Fibroblast of lung (primary cell): ENCODE data around the gene GSG1L. TPM values are rescaled to one million over a fixed set of nuclear protein-coding genes. Genes with fewer than 3 reads are reported as not detected.

Experiments
- DNase-seq, 2 donors: peaks; one replicate each; pipeline versions ENCODE4 v3.0.0 to v3.0.0-alpha.2; 2010; ENCODE audit warnings: low read depth in 2 of 2
- H2AFZ ChIP-seq: 2 replicates; pipeline ENCODE4 v1.5.1; 2012; ENCODE audit warnings: low read length, control low read depth, inconsistent platforms
- H3K27ac ChIP-seq: 2 replicates; pipeline ENCODE4 v1.5.1; 2011; ENCODE audit warnings: low read length, control low read depth; ENCODE audit not compliant: insufficient read depth
- H3K27me3 ChIP-seq: 2 replicates; pipeline ENCODE4 v1.5.1; 2011; ENCODE audit warnings: mild to moderate bottlenecking, low read length; ENCODE audit not compliant: control insufficient read depth, insufficient read depth
- H3K36me3 ChIP-seq: 2 replicates; pipeline ENCODE4 v1.5.1; 2011; ENCODE audit warnings: low read length; ENCODE audit not compliant: control insufficient read depth, insufficient read depth
- H3K4me1 ChIP-seq: 2 replicates; pipeline ENCODE4 v1.5.1; 2011; ENCODE audit warnings: low read length; ENCODE audit not compliant: control insufficient read depth, insufficient read depth; ENCODE audit errors: extremely low read depth
- H3K4me2 ChIP-seq: 2 replicates; pipeline ENCODE4 v1.5.1; 2011; ENCODE audit warnings: low read length, control low read depth; ENCODE audit not compliant: insufficient read depth; ENCODE audit errors: extremely low read depth
- H3K4me3 ChIP-seq, 4 experiments: fragments of 200-600 bp in 1 of 4; sonication (generic) in 1 of 4; replicated peaks in 1 of 4; 2 replicates each; pipeline ENCODE4 v1.5.1; 2011 to 2016; ENCODE audit warnings: low read length in 4 of 4, low read depth in 3 of 4, mild to moderate bottlenecking in 3 of 4, control low read depth in 2 of 4, inconsistent platforms in 1 of 4, mixed read lengths in 1 of 4; ENCODE audit not compliant: insufficient read depth in 1 of 4; ENCODE audit errors: control extremely low read depth in 1 of 4
- H3K79me2 ChIP-seq: 2 replicates; pipeline ENCODE4 v1.5.1; 2012; ENCODE audit warnings: mild to moderate bottlenecking, low read length, inconsistent platforms; ENCODE audit not compliant: control insufficient read depth, insufficient read depth
- H3K9ac ChIP-seq: 2 replicates; pipeline ENCODE4 v1.5.1; 2011; ENCODE audit warnings: mild to moderate bottlenecking, low read length, control low read depth; ENCODE audit not compliant: insufficient read depth
- H3K9me3 ChIP-seq: 2 replicates; pipeline ENCODE4 v1.5.1; 2012; ENCODE audit warnings: low read depth, low read length; ENCODE audit not compliant: control insufficient read depth, insufficient read depth
- H4K20me1 ChIP-seq: 2 replicates; pipeline ENCODE4 v1.5.1; 2011; ENCODE audit warnings: low read length; ENCODE audit not compliant: control insufficient read depth, insufficient read depth; ENCODE audit errors: extremely low read depth
- EZH2 ChIP-seq: IDR thresholded peaks from 2 replicates; pipeline ENCODE4 v1.5.1; 2012; ENCODE audit warnings: low read length, control low read depth, mild to moderate bottlenecking; ENCODE audit errors: missing control alignments
- polyA plus RNA-seq, 2 donors: library from polyadenylated mRNA; depleted of rRNA in 1 of 2; stranded (reverse) in 1 of 2; unstranded in 1 of 2; fragments of >200 nt; gene quantifications; 2 replicates each; pipeline ENCODE4 v1.2.1, GENCODE V29; 2011 to 2012; ENCODE audit warnings: missing spikeins in 1 of 2
- total RNA-seq: library from RNA; depleted of rRNA; stranded (reverse); fragments of >200 nt; gene quantifications from 2 replicates; pipeline ENCODE4 v1.2.1, GENCODE V29; 2014
- TF ChIP-seq, protein P1 (sequence below), 2 donors: IDR thresholded peaks in 1 of 2; conservative IDR thresholded peaks in 1 of 2; 1 replicate in 1 of 2; 2 replicates in 1 of 2; pipeline ENCODE4 v1.5.1; 2011 to 2012; ENCODE audit warnings: low read length in 2 of 2, control low read depth in 1 of 2, inconsistent platforms in 1 of 2, low read depth in 1 of 2, mild to moderate bottlenecking in 1 of 2

Gene GSG1L
- total and polyA plus RNA-seq, 2 donors (not counting 1 experiment from before 2014, with no cell fraction given): not detected

DNA sequence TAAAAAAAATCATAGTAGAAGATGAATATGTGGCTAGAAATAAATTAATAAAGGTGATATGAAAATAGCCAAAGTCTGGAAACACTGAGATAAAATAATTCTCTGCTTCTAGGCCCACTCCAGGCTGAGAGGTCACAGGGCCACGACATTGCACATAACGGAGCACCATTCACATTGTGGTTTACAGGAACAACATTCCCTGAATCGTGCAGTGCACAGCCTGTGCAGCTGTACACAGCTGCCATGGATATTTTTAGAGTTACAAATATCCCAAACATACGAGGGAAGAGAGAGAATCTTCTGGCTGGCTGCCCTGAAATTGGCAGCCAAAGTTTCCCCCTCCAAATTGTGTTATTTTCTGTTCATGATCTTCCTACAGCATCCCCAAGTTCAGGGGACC, 68.8 kb downstream of the GSG1L start:
- H3K27me3 ChIP-seq: no peaks in the 10 kb centered on the region
- H4K20me1 ChIP-seq: no peaks in the 10 kb centered on the region
- no peak overlapping the region for H3K27ac ChIP-seq
- TF ChIP-seq, protein P1, sequence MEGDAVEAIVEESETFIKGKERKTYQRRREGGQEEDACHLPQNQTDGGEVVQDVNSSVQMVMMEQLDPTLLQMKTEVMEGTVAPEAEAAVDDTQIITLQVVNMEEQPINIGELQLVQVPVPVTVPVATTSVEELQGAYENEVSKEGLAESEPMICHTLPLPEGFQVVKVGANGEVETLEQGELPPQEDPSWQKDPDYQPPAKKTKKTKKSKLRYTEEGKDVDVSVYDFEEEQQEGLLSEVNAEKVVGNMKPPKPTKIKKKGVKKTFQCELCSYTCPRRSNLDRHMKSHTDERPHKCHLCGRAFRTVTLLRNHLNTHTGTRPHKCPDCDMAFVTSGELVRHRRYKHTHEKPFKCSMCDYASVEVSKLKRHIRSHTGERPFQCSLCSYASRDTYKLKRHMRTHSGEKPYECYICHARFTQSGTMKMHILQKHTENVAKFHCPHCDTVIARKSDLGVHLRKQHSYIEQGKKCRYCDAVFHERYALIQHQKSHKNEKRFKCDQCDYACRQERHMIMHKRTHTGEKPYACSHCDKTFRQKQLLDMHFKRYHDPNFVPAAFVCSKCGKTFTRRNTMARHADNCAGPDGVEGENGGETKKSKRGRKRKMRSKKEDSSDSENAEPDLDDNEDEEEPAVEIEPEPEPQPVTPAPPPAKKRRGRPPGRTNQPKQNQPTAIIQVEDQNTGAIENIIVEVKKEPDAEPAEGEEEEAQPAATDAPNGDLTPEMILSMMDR (conservative IDR thresholded peaks at IDR 0.05 in 1 of 2, IDR thresholded peaks at IDR 0.05 in 1 of 2; ENCODE audit: low read depth in 1 of 2, low read length in 2 of 2): no peak
- no peak for TF ChIP-seq EZH2
- no peak overlapping the region for H3K4me2 ChIP-seq
- H3K79me2 ChIP-seq: no peaks in the 10 kb centered on the region
- no peak overlapping the region for H2AFZ ChIP-seq
- H3K36me3 ChIP-seq: no peaks in the 10 kb centered on the region
- no peaks in the 10 kb centered on the region for H3K4me1 ChIP-seq
- no peak overlapping the region for H3K4me3 ChIP-seq
- H3K9ac ChIP-seq: no peak overlapping the region
- no peak for DNase-seq
- H3K9me3 ChIP-seq: no peaks in the 10 kb centered on the region

DNA sequence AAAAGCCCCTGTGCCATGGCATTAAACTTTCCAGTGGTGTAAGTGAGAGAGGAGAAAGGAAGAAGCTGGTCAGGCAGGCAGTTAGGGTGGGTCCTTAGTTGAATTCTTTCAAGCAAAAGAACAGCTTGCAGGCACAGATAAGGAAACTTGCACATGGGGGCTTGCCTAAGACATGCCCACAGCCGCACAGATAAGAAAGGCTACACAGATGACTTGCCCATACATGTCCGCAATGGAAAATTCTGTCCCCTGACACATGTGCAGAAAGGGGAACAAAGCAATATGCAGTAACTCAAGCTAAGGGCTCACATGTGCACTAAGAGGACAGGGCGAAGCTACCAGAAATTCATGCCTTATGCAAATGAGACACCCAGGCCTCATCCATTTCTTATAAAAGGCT, 69.9 kb downstream of the GSG1L start:
- Histone ChIP-seq H2AFZ (no peak overlapping the region), H3K4me3 (no peak overlapping the region), H3K27me3 (no peaks in the 10 kb centered on the region), H3K9me3 (no peaks in the 10 kb centered on the region), H3K79me2 (no peaks in the 10 kb centered on the region), H3K36me3 (no peaks in the 10 kb centered on the region), H3K4me1 (no peaks in the 10 kb centered on the region), H4K20me1 (no peaks in the 10 kb centered on the region), H3K4me2 (no peak overlapping the region), H3K9ac (no peak overlapping the region), H3K27ac (no peak overlapping the region)
- no peak for DNase-seq
- no peak for TF ChIP-seq EZH2
- TF ChIP-seq, protein P1 (conservative IDR thresholded peaks at IDR 0.05 in 1 of 2, IDR thresholded peaks at IDR 0.05 in 1 of 2; ENCODE audit: low read depth in 1 of 2, low read length in 2 of 2): no peak

DNA sequence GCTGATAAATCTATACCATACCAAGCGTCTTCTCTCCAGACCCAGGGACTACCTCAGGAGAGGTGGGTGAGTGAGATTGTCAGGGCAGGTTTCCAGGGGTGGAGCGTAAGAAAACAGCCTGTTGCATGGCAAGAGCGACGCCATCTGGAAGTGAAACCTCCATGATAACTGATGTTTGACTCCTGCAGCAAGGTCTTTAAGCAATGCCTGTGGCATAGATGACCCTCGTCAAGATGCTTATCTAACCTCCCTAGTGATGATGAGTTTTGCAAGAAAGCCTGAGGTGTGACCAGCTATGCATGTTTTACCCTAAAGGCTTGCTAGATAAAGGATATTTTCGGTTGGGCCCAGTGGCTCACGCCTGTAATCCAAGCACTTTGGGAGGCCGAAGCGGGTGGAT, 71.6 kb downstream of the GSG1L start:
- no peak for DNase-seq
- Histone ChIP-seq H3K9me3 (no peaks in the 10 kb centered on the region), H3K27ac (no peak overlapping the region), H4K20me1 (no peaks in the 10 kb centered on the region), H3K4me3 (no peak overlapping the region), H3K4me1 (no peaks in the 10 kb centered on the region), H3K79me2 (no peaks in the 10 kb centered on the region), H3K9ac (no peak overlapping the region), H2AFZ (no peak overlapping the region), H3K36me3 (no peaks in the 10 kb centered on the region), H3K27me3 (no peaks in the 10 kb centered on the region), H3K4me2 (no peak overlapping the region)
- TF ChIP-seq, protein P1 (conservative IDR thresholded peaks at IDR 0.05 in 1 of 2, IDR thresholded peaks at IDR 0.05 in 1 of 2; ENCODE audit: low read depth in 1 of 2, low read length in 2 of 2): no peak
- TF ChIP-seq EZH2: no peak
